ENCODE results near the gene GDI2. TPM values are rescaled to one million over a fixed set of nuclear protein-coding genes. Genes with fewer than 3 reads are reported as not detected.
"Not testable (repeated sequence)": the region's sequence is repeated elsewhere in the genome, so short reads cannot be mapped to it uniquely, and the experiment has no call there.

The GDI2 gene
- total RNA-seq, 1 donor from 2014 or later: 254 TPM

DNA sequence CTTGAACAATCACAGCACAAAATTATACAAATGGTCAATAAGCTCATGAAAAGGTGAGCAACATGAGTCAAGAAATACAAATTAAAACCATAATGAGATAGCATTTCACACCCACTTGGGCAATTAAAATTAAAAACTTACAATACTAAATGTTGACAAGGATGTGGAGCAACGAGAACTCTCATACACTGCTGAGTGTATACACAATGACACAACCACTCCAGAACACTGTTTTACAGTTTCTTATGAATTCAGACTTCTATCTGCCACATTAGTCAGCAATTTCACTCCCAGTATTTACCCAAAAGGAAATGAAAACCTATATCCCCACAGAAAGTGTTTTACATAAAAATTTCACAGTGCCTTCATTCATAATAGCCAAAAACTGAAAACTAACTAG lies 31.1 kb downstream of the GDI2 start:
- Mint-ChIP-seq H3K36me3 (ENCODE audit: low read depth) (peaks cover 43% of the 10 kb centered on the region), H3K4me3 (ENCODE audit: unreplicated experiment) (no peak overlapping the region), H3K27me3 (ENCODE audit: low read depth) (no peaks in the 10 kb centered on the region), H3K9me3 (ENCODE audit: low read depth) (peaks cover 4% of the 10 kb centered on the region), H3K27ac (ENCODE audit: unreplicated experiment) (peak overlapping the region; percentile 13), H3K4me1 (ENCODE audit: low read depth) (peaks cover 38% of the 10 kb centered on the region)
- TF ChIP-seq CTCF (IDR thresholded peaks at IDR 0.05): no peak
- DNase-seq (ENCODE audit: low spot score): no peak

DNA sequence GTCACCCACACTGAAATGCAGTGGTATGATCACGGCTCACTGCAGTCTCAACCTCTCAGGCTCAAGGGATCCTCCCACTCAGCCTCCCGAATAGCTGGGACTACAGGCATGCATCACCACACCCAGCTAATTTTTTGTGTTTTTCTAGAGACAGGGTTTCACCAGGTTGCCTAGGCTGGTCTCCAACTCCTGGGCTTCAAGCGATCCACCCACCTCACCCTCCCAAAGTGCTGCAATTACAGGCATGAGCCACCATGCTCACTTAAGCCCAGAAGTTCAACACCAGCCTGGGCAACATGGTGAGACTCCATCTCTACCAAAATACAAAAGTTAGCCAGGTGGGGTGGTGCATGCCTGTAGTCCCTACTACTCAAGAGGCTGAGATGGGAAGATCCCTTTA lies 33.5 kb downstream of the GDI2 start:
- no peak for TF ChIP-seq CTCF (IDR thresholded peaks at IDR 0.05)
- Mint-ChIP-seq H3K36me3 (ENCODE audit: low read depth) (peaks cover 36% of the 10 kb centered on the region), H3K4me1 (ENCODE audit: low read depth) (peaks cover 50% of the 10 kb centered on the region), H3K9me3 (ENCODE audit: low read depth) (peaks cover 4% of the 10 kb centered on the region), H3K27ac (ENCODE audit: unreplicated experiment) (no peak overlapping the region), H3K4me3 (ENCODE audit: unreplicated experiment) (no peak overlapping the region), H3K27me3 (ENCODE audit: low read depth) (no peaks in the 10 kb centered on the region)
- no peak for DNase-seq (ENCODE audit: low spot score)

DNA sequence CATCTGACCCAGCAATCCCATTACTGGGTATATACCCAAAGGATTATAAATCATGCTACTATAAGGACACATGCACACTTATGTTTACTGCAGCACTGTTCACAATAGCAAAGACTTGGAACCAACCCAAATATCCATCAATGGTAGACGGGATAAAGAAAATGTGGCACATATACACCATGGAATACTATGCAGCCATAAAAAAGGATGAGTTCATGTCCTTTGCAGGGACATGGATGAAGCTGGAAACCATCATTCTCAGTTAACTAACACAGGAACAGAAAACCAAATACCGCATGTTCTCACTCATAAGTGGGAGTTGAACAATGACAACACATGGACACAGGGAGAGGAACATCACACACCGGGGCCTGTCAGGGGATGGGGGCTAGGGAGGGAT lies 35.5 kb downstream of the GDI2 start:
- peaks cover 56% of the 10 kb centered on the region for H3K4me1 Mint-ChIP-seq (ENCODE audit: low read depth)
- peak overlapping the region; percentile 89 for H3K27ac Mint-ChIP-seq (ENCODE audit: unreplicated experiment)
- not testable (repeated sequence) for H3K9me3 Mint-ChIP-seq (ENCODE audit: low read depth); H3K4me3 Mint-ChIP-seq (ENCODE audit: unreplicated experiment); H3K27me3 Mint-ChIP-seq (ENCODE audit: low read depth); DNase-seq (ENCODE audit: low spot score)
- peaks cover 22% of the 10 kb centered on the region for H3K36me3 Mint-ChIP-seq (ENCODE audit: low read depth)

DNA sequence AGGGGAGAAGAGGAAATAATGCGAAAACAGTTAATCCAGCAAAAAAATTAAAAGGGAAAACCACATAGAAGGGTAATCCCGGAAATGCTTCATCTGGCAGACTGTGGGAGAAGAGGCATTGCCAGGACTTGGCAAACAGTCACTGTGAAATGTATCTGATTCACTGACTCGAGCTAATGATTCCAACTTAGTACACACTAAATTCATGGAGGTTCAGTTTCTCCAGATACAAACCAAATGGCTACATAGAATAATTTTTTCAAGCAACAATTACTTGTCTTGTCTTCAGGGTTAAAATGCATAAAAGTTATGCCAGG lies 36.4 kb downstream of the GDI2 start:
- peak overlapping the region; percentile 89 for H3K27ac Mint-ChIP-seq (ENCODE audit: unreplicated experiment)
- no peaks in the 10 kb centered on the region for H3K27me3 Mint-ChIP-seq (ENCODE audit: low read depth)
- H3K4me1 Mint-ChIP-seq (ENCODE audit: low read depth): peaks cover 51% of the 10 kb centered on the region
- H3K4me3 Mint-ChIP-seq (ENCODE audit: unreplicated experiment): no peak overlapping the region
- H3K9me3 Mint-ChIP-seq (ENCODE audit: low read depth): no peaks in the 10 kb centered on the region
- peaks cover 19% of the 10 kb centered on the region for H3K36me3 Mint-ChIP-seq (ENCODE audit: low read depth)
- no peak for TF ChIP-seq CTCF (IDR thresholded peaks at IDR 0.05)
- DNase-seq (ENCODE audit: low spot score): no peak

GRCh38 chr10:5776136-5776880 lies 36.9 kb downstream of the GDI2 start:
- Mint-ChIP-seq H3K4me3 (ENCODE audit: unreplicated experiment) (no peak overlapping the region), H3K36me3 (ENCODE audit: low read depth) (peaks cover 21% of the 10 kb centered on the region)

More at GRCh38 chr10:5776136-5776880, 36.9 kb downstream of the GDI2 start:
- Mint-ChIP-seq H3K27ac (ENCODE audit: unreplicated experiment) (peak overlapping the region; percentile 89), H3K4me1 (ENCODE audit: low read depth) (peaks cover 51% of the 10 kb centered on the region), H3K27me3 (ENCODE audit: low read depth) (no peaks in the 10 kb centered on the region), H3K9me3 (ENCODE audit: low read depth) (no peaks in the 10 kb centered on the region)
- peak; percentile 41 for TF ChIP-seq CTCF (IDR thresholded peaks at IDR 0.05)
- no peak for DNase-seq (ENCODE audit: low spot score)
